HepG2 (cell line): Measurements from ENCODE around the gene MARF1.

Experiments used
- CBFB ChIP-seq: sonication (generic); formaldehyde crosslinking; IDR thresholded peaks from 2 replicates; pipeline ENCODE4 v1.4.0; 2020; ENCODE audit warnings: missing genetic modification reagents
- CEBPB ChIP-seq: IDR thresholded peaks from 2 replicates; pipeline ENCODE4 v1.6.1; 2011; ENCODE audit warnings: low read depth, low read length, improper control_type of control experiment, borderline replicate concordance
- EHMT2 ChIP-seq: fragments of 200-600 bp; sonication (generic); IDR thresholded peaks from 2 replicates; pipeline ENCODE4 v1.7.0; 2017; ENCODE audit warnings: antibody characterized with exemption, low read depth, low read length, borderline replicate concordance
- ZNF558 ChIP-seq: sonication (generic); formaldehyde crosslinking; IDR thresholded peaks from 2 replicates; pipeline ENCODE4 v1.9.0; 2022; ENCODE audit warnings: mild to moderate bottlenecking, missing genetic modification reagents, borderline replicate concordance
- ZNF570 ChIP-seq: sonication (generic); formaldehyde crosslinking; IDR thresholded peaks from 2 replicates; pipeline ENCODE4 v1.4.0; 2020; ENCODE audit warnings: mild to moderate bottlenecking, missing genetic modification reagents, borderline replicate concordance
- ZSCAN9 ChIP-seq: IDR thresholded peaks from 2 replicates; pipeline ENCODE4 v1.6.1; 2016; ENCODE audit warnings: borderline replicate concordance

GRCh38 chr16:15592324-15592723 is 50.6 kb downstream of the MARF1 start:
- TF ChIP-seq EHMT2 (no peak), CBFB (CRISPR knock-in tag) (no peak), CEBPB (no peak), ZNF570 (CRISPR knock-in tag) (no peak), ZNF558 (no peak), ZSCAN9 (no peak)
